ENCODE data around the gene DPAGT1. TPM values are rescaled to one million over a fixed set of nuclear protein-coding genes. Genes with fewer than 3 reads are reported as not detected.

DPAGT1 gene
- total and polyA plus RNA-seq, 2 experiments from 2014 or later = 37.2 to 52.6 TPM

DNA sequence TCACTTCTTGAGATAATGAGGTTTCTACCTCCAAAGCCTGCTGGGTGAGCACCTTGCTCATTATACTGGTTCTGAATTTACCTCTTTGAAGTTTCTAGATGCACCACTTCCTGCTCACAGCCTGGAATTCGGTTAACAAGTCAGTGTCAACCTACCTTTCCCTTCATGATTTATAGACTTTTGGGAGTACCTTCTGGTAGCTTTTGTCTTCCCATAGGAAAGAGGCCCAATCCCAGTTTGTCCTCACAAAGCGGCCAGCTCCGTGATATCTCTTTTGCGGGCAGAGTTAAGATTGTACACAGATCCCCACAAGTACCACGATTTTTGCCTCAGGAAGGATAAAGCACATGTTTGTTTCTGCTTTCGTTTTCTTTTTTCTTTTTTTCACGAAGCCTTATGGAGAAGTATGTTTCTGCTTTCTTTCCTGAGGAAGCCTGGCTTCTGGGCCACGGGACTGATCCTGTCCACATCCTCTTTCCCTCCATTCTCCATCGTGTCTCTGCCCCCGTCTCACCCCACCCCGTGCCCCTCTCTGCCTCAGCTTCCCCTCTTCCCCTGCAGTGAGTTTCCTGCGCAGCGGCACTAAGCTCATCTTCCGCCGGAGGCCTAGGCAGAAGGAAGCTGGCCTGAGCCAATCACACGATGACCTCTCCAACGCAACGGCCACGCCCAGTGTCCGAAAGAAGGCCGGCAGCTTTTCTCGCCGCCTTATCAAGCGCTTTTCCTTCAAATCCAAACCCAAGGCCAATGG, 14.0 kb upstream of the DPAGT1 start:
- Histone ChIP-seq H4K20me1 (replicated peaks; ENCODE audit: insufficient read depth) (no peaks in the 10 kb centered on the region), H3K4me3 (no peak overlapping the region), H3K27ac (ENCODE audit: low read depth) (no peak overlapping the region), H2AFZ (0 out of 2 replicates have a peak overlapping the region, but pooled peaks have one; percentile 90), H3F3A (replicated peaks; ENCODE audit: low read depth) (0 out of 2 replicates have a peak, but pooled peaks cover 3% of the 10 kb centered on the region), H3K36me3 (ENCODE audit: insufficient read depth) (no peaks in the 10 kb centered on the region), H3K27me3 (ENCODE audit: insufficient read depth) (no peaks in the 10 kb centered on the region), H3K4me1 (ENCODE audit: insufficient read depth) (peaks cover 10% of the 10 kb centered on the region), H3K79me2 (replicated peaks; ENCODE audit: insufficient read depth) (no peaks in the 10 kb centered on the region), H3K4me2 (peak overlapping the region; percentile 57; the same call in 1 of the 2 replicates), H3K9me2 (ENCODE audit: insufficient read depth) (no peaks in the 10 kb centered on the region)
- Mint-ChIP-seq H3K36me3 (ENCODE audit: low read depth) (no peaks in the 10 kb centered on the region; the same call in 2 of the 3 replicates), H3K27me3 (ENCODE audit: insufficient read depth, low read depth, poor library complexity) (peaks cover 8% of the 10 kb centered on the region), H3K4me1 (peaks cover 8% of the 10 kb centered on the region), H3K9me3 (no peaks in the 10 kb centered on the region), H3K4me3 (no peak overlapping the region; the same call in 2 of the 3 replicates), H3K27ac (no peak overlapping the region)
- TF ChIP-seq EZH2phosphoT487 (IDR thresholded peaks at IDR 0.05; ENCODE audit: unreplicated experiment) = no peak
- TF ChIP-seq, protein P1, sequence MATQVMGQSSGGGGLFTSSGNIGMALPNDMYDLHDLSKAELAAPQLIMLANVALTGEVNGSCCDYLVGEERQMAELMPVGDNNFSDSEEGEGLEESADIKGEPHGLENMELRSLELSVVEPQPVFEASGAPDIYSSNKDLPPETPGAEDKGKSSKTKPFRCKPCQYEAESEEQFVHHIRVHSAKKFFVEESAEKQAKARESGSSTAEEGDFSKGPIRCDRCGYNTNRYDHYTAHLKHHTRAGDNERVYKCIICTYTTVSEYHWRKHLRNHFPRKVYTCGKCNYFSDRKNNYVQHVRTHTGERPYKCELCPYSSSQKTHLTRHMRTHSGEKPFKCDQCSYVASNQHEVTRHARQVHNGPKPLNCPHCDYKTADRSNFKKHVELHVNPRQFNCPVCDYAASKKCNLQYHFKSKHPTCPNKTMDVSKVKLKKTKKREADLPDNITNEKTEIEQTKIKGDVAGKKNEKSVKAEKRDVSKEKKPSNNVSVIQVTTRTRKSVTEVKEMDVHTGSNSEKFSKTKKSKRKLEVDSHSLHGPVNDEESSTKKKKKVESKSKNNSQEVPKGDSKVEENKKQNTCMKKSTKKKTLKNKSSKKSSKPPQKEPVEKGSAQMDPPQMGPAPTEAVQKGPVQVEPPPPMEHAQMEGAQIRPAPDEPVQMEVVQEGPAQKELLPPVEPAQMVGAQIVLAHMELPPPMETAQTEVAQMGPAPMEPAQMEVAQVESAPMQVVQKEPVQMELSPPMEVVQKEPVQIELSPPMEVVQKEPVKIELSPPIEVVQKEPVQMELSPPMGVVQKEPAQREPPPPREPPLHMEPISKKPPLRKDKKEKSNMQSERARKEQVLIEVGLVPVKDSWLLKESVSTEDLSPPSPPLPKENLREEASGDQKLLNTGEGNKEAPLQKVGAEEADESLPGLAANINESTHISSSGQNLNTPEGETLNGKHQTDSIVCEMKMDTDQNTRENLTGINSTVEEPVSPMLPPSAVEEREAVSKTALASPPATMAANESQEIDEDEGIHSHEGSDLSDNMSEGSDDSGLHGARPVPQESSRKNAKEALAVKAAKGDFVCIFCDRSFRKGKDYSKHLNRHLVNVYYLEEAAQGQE (IDR thresholded peaks at IDR 0.05; ENCODE audit: unreplicated experiment) = no peak
- TF ChIP-seq POLR2AphosphoS5 (IDR thresholded peaks at IDR 0.05; ENCODE audit: low read depth) = no peak
- TF ChIP-seq, protein P2, sequence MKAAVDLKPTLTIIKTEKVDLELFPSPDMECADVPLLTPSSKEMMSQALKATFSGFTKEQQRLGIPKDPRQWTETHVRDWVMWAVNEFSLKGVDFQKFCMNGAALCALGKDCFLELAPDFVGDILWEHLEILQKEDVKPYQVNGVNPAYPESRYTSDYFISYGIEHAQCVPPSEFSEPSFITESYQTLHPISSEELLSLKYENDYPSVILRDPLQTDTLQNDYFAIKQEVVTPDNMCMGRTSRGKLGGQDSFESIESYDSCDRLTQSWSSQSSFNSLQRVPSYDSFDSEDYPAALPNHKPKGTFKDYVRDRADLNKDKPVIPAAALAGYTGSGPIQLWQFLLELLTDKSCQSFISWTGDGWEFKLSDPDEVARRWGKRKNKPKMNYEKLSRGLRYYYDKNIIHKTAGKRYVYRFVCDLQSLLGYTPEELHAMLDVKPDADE (IDR thresholded peaks at IDR 0.05) = no peak
- TF ChIP-seq, protein P3, sequence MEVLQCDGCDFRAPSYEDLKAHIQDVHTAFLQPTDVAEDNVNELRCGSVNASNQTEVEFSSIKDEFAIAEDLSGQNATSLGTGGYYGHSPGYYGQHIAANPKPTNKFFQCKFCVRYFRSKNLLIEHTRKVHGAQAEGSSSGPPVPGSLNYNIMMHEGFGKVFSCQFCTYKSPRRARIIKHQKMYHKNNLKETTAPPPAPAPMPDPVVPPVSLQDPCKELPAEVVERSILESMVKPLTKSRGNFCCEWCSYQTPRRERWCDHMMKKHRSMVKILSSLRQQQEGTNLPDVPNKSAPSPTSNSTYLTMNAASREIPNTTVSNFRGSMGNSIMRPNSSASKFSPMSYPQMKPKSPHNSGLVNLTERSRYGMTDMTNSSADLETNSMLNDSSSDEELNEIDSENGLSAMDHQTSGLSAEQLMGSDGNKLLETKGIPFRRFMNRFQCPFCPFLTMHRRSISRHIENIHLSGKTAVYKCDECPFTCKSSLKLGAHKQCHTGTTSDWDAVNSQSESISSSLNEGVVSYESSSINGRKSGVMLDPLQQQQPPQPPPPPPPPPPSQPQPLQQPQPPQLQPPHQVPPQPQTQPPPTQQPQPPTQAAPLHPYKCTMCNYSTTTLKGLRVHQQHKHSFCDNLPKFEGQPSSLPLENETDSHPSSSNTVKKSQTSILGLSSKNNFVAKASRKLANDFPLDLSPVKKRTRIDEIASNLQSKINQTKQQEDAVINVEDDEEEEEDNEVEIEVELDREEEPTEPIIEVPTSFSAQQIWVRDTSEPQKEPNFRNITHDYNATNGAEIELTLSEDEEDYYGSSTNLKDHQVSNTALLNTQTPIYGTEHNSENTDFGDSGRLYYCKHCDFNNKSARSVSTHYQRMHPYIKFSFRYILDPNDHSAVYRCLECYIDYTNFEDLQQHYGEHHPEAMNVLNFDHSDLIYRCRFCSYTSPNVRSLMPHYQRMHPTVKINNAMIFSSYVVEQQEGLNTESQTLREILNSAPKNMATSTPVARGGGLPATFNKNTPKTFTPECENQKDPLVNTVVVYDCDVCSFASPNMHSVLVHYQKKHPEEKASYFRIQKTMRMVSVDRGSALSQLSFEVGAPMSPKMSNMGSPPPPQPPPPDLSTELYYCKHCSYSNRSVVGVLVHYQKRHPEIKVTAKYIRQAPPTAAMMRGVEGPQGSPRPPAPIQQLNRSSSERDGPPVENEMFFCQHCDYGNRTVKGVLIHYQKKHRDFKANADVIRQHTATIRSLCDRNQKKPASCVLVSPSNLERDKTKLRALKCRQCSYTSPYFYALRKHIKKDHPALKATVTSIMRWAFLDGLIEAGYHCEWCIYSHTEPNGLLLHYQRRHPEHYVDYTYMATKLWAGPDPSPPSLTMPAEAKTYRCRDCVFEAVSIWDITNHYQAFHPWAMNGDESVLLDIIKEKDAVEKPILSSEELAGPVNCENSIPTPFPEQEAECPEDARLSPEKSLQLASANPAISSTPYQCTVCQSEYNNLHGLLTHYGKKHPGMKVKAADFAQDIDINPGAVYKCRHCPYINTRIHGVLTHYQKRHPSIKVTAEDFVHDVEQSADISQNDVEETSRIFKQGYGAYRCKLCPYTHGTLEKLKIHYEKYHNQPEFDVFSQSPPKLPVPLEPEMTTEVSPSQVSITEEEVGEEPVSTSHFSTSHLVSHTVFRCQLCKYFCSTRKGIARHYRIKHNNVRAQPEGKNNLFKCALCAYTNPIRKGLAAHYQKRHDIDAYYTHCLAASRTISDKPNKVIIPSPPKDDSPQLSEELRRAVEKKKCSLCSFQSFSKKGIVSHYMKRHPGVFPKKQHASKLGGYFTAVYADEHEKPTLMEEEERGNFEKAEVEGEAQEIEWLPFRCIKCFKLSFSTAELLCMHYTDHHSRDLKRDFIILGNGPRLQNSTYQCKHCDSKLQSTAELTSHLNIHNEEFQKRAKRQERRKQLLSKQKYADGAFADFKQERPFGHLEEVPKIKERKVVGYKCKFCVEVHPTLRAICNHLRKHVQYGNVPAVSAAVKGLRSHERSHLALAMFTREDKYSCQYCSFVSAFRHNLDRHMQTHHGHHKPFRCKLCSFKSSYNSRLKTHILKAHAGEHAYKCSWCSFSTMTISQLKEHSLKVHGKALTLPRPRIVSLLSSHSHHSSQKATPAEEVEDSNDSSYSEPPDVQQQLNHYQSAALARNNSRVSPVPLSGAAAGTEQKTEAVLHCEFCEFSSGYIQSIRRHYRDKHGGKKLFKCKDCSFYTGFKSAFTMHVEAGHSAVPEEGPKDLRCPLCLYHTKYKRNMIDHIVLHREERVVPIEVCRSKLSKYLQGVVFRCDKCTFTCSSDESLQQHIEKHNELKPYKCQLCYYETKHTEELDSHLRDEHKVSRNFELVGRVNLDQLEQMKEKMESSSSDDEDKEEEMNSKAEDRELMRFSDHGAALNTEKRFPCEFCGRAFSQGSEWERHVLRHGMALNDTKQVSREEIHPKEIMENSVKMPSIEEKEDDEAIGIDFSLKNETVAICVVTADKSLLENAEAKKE (CRISPR knock-in tag; IDR thresholded peaks at IDR 0.05) = no peak
- no peak for TF ChIP-seq CREB1 (CRISPR knock-in tag; IDR thresholded peaks at IDR 0.05; ENCODE audit: low read depth)
- TF ChIP-seq EZH2 (IDR thresholded peaks at IDR 0.05; ENCODE audit: low read depth, unreplicated experiment) = no peak
- TF ChIP-seq, protein P4, sequence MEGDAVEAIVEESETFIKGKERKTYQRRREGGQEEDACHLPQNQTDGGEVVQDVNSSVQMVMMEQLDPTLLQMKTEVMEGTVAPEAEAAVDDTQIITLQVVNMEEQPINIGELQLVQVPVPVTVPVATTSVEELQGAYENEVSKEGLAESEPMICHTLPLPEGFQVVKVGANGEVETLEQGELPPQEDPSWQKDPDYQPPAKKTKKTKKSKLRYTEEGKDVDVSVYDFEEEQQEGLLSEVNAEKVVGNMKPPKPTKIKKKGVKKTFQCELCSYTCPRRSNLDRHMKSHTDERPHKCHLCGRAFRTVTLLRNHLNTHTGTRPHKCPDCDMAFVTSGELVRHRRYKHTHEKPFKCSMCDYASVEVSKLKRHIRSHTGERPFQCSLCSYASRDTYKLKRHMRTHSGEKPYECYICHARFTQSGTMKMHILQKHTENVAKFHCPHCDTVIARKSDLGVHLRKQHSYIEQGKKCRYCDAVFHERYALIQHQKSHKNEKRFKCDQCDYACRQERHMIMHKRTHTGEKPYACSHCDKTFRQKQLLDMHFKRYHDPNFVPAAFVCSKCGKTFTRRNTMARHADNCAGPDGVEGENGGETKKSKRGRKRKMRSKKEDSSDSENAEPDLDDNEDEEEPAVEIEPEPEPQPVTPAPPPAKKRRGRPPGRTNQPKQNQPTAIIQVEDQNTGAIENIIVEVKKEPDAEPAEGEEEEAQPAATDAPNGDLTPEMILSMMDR (conservative IDR thresholded peaks at IDR 0.05; ENCODE audit: low read depth in 2 of 2) = no peak
- no peak for TF ChIP-seq ZNF114 (CRISPR knock-in tag; IDR thresholded peaks at IDR 0.05)
- peak; percentile 71 for DNase-seq (ENCODE audit: low spot score)
- peak; percentile 73 for ATAC-seq

Data from GM23338 (cell line).